GM21360 (cell line): ENCODE measurements around the gene ARHGAP10.

Experiments used
- ATAC-seq: cut with Tn5 transposase; IDR thresholded peaks from one replicate; pipeline ENCODE4 v1.9.1; 2021; ENCODE audit warnings: mild to moderate bottlenecking, moderate library complexity; ENCODE audit not compliant: unreplicated experiment

ARHGAP10 gene

DNA sequence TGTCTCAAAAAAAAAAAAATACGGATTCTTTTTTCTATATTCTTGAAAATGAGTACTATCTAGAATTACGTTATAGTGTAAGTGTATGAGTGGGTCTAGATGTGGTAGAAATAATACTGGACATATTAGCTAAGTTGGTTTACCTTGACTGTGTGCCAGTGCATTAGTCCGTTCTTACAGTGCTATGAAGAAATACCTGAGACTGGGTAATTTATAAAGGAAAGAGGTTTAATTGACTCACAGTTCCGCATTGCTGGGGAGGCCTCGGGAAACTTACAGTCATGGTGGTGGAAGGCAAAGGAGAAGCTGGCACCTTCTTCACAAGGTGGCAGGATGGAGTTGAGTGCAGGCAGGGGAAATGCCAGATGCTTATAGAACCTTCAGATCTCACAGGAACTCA is 92.4 kb downstream of the ARHGAP10 start:
- ATAC-seq = no peak

DNA sequence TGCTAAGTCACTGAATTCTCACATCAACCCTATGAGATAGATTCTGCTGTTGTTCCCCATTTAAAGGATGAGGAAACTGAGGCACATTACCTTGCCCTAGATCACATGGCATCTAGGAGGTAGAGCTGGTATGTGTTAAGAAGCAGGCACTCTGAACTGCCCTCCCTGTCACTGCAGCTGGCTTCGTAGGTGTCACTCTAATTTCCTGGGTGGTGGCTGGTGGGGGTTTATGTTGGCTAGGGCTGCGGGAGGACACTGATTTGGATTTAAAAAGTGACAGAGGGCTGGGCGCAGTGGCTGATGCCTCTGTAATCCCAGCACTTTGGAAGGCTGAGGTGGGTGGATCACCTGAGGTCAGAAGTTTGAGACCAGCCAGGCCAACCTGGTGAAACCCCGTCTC is 93.0 kb downstream of the ARHGAP10 start:
- ATAC-seq = no peak

DNA sequence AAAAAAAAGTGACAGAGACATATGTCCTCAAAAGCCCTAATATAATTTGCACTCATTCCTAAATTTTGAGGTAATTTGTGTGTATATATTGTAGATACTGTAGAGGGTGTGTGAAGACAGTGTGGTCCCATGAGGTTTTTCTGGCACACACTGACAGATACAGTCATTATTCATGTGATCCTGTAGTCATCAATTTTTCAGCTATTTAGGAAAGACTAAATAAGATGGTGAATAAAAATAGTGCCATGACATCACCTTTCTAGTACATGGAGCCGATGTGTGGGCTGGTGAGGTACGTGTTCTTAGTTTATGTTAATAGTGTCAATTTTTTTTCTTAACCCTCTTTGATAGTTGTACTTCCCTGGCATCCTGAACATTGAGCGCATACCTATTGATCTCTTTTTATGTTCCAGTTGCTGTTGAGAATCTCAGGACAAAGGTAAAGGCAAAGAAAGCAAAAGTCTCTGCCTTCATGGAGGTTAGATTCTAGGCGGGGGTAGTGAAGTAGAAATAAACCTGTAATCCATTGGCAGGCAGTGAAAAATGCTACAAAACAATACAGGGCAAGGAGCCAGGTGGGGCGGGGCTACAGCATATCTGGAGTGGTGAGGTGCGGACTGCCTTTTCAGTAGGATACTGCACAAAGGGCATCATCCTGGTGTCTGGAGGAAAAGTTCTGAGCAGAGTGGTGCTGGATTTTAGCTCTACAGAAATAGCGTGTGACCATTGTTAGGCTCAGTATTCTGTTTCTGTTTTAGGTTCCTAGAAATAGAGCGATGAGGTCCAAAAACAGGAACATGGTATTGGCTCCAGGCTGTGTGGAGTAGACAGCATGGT is 93.8 kb downstream of the ARHGAP10 start:
- ATAC-seq = no peak

DNA sequence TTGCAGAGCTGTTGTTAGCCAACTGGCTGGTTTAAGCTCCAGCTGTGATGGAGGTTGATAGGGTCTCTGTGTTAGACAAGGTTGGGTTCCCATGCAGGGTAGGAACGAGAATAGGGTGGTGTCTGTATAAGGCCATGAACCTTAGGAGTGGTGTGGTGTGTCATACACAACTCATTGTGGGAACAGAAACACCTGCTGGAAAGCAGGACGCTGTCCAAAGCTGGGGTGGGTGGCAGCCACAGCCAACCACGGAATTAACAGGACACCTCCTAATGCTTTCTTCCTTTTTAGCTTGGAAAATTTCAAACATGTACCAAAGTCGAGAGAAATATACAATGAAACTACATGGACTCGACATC is 94.4 kb downstream of the ARHGAP10 start:
- ATAC-seq = no peak

DNA sequence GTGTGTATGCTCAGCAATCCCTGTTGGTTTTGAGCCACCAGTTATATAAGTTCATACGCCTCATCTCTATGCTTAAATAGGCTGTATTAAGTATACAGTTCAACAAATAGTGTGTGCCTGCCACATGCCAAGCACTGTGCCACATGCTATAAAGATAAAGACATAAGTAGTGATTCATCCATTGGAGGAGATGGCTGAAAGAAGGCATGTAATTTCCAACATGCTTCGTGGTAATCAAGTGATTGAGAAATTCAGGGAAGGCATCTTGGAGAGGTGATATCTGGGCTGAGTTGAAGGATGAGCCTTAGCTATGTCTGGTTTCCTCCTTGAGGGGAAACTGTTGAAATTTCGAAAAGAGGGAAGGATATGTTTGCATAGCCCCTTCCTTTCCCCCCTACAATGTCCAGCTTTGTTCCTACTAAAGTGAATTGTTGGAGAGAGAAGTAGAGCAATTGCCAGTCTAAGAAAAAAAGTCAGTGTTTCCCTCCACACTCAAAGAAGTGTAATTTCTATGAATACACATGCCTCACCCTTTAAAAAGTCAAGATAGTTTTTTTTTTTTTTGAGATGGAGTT is 96.5 kb downstream of the ARHGAP10 start:
- no peak for ATAC-seq

DNA sequence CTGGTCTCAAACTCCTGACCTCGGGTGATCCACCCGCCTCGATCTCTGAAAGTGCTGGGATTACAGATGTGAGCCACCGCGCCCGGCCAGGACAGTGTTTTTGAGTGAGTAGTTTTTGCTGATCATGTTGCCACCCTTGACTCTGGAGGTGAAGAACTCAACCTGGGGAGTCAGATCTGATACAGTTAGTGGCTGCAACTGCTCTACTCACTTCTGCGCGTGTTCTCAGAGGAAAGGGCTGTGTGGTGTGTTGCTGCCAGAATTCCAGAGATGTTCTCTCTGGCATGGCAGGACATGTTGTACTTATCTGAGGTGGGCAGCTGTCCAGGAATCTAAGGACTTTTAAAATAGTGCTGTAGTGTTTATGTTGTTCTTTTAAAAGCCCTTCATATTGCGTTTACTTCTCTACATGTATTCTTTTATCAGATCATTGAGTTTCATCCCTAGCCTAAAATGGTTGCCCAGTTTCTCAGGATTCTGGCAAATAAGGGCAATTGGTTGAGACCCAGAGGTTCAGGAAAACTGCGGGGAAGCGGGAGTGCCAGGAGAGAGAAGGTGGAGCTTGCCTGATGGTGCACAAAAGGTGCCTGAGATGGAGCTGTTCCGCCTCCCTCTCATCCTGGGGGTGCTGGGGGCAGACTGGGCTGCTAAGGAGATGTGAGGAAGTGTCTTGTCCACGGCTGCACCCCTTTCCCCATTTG is 97.7 kb downstream of the ARHGAP10 start:
- ATAC-seq = no peak

DNA sequence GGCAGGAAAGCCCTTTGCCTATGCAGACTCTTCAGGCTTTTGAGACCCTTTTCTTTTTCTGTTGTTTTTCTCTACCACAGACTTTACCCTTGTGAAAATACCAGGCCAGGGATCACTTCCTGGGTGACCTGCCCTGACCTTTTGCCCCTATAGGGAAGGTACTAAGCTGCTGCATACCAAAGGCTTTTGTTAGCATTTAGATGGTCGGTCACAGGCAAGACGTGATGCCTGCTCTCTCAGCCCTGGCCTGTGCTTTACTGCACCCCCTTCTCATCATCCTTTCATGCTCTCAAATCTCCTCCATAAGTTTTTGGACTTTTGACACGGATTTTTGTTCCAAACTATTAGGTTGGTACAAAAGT is 98.2 kb downstream of the ARHGAP10 start:
- no peak for ATAC-seq

DNA sequence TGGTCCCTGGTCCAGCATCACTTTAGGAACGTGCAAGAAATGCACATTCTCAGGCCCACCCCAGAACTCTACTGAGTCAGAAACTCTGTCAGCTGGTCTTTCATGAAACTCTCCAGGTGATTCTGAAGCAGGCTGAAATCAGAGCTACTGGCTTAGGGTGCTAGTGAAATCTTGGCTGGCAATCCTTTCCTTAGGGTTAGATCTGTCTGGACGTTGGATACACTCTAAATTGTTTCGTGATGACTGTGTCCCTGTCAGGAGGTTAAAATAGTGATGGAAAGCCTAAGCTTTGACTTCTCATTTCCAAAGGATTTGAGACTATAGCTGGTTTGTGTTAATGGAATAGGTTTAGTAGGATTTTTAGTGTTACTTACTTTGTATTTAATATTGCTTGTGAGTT is 99.1 kb downstream of the ARHGAP10 start:
- ATAC-seq = no peak

DNA sequence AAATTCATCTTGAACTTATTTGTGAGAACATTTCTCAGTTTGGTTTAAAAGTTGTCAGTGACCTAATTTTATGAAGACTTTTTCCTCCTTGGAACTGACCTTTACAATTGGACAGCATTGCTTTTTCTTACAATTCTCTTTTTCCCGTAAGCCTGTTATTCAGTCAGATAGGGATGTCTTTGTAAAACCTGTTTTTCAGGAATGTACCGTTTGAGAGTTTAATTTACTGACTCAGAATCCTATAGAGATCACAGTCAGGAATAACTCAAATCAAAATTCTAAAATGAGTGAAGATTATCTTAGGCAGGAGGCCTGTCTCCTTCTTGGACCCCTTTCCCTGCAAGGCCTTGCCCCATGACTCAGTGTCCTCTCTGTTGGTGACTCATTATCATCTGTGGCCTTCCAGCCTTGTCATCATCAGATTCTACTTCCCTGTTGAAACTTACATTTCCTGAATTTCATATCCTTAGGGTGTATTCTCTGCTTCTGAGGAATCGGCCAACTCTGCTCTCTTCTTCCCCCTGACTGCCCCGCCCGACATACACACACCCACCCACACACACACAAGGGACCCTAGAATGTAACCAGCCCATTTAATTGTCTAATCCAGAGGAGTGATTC is 99.8 kb downstream of the ARHGAP10 start:
- no peak for ATAC-seq

DNA sequence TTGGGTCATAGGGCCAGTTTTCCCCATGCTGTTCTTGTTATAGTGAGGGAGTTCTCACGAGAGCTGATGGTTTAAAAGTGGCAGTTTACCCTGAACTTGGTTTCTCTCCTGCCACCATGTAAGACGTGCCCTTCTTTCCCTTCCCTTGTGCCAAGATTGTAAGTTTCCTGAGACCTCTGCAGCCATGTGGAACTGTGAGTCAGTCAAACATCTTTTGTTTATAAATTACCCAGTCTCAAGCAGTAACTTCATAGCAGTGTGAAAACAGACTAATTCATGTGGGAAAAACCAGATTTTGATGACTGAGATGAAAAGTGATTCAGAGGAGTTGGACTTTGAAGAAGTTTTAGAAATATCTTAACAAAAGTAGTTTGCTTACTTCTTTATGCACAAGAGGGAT is 101.4 kb downstream of the ARHGAP10 start:
- no peak for ATAC-seq

DNA sequence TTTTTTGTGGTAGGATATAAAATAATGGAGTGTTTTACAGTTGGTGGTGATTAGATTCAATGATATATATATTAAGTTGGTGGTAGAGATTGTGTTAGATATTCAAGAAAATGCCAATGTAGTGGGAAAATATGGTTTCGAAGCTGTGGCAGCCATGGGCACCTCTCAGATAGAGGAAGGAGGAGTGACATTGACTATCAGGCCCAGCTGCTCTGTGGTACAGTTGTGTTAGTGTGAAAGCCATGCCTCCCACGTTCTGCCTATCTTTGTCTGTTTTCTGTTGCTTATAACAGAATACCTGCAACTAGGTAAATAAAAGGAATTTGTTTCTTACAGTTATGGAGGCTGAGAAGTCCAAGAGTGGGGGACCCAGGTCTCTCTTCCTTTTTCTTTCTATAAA is 101.9 kb downstream of the ARHGAP10 start:
- ATAC-seq = no peak

DNA sequence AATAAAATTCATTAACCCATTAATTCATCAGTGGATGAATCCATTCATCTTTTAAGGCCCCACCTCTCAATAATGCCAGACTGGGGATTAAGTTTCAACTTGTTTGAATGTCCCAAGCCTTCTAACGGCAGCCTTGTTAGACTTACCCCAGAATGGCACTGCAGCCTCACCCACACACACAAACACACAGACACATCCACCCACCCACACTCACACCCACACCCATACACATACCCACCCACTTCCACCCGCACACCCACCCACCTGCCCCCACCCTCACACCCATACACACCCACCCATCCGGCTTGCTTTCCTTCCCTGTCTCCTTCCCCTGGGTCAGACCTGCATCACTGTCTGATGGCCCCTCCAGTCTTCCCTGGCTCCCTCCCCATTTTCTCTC is 102.6 kb downstream of the ARHGAP10 start:
- no peak for ATAC-seq

DNA sequence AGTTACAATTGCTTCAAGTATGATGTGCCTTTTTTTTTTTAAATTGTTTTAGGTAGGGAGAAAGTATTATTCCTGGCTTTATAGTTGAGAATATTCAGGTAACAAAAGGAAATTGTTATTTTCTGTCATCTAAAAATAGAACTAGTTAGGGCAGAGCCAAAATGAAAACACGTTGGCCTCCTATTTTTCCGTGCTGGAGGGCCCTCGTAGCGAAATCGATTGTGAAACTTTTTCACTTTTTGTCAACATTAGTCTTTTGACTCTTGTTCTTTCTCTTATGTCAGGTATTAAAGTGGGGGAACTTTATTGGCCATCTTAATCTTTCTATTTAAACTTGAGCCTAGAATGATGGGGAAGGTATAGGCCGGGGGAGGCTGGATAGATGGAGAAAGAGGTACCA is 104.9 kb downstream of the ARHGAP10 start:
- no peak for ATAC-seq

DNA sequence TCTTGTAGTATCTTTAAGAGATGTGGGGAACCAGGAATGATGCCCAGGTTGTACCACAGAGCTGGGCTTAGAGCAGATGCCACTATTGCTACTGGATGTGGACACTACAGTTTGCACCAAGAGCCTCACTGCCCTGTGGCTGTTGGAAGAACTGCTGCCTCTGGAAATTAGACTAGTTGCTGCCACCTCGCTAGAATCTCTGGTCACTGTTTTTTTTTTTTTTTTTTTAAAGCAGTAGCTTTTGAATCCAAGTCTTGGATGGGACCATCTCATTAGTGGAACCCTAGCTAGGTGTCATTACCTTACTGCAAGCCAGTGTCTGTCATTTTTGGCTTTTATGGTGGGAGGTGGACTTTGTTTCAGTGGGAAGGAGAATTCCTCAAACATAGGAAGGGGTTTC is 105.5 kb downstream of the ARHGAP10 start:
- no peak for ATAC-seq

DNA sequence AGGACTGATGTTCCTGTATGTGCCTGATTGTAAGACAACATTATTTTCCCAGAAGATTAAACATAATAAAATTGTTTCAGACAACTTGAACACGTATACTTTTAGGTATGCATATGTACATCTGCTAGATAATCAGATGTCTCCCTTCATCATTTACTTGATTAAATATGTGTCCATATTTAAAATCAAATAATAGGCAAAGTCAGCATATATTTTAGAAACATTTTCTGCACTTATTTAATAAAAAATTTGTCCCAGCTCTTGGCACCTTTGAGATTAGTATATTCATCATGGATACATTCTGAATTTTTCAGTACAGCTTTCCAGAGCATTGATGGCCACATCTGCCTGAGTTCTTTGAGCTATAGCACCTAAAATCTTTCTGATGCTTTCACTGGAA is 106.0 kb downstream of the ARHGAP10 start:
- ATAC-seq = no peak

DNA sequence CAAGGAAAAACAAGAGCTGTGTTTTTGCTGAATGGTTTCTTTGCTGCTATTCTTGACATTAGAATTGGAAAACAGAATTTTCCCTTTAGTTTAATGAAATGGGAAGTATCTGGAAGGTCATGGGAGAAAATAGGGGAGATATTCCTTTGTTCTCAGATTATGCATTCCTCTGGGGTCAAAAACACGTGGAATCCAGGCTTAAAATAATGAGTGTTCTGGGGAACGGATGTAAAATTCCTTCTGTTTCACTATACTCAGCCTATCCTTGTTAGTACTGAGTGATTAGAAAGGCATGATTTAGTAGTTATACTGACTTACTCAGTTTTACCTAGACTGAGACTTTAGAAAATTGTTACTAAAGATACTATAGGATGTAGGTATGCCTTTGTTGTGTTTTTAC is 107.3 kb downstream of the ARHGAP10 start:
- no peak for ATAC-seq

DNA sequence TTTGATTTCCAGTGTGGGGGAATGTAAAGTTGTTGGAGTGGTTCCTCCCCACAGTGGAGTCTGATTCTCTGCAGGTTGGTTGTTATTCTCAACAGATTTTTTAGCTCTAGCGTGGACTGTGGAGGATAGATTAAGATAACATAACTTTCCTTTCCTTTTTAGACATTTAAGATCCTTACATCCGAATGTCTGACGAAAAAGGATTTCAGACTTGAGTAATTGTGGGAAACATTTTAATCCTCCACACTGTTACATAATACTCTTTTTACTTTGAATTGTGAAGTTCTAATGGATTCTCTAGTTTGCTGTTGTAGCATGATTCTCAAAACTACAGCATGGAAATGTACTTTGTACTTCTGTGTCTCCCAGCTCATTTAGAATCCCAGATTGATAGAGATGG is 107.8 kb downstream of the ARHGAP10 start:
- no peak for ATAC-seq

DNA sequence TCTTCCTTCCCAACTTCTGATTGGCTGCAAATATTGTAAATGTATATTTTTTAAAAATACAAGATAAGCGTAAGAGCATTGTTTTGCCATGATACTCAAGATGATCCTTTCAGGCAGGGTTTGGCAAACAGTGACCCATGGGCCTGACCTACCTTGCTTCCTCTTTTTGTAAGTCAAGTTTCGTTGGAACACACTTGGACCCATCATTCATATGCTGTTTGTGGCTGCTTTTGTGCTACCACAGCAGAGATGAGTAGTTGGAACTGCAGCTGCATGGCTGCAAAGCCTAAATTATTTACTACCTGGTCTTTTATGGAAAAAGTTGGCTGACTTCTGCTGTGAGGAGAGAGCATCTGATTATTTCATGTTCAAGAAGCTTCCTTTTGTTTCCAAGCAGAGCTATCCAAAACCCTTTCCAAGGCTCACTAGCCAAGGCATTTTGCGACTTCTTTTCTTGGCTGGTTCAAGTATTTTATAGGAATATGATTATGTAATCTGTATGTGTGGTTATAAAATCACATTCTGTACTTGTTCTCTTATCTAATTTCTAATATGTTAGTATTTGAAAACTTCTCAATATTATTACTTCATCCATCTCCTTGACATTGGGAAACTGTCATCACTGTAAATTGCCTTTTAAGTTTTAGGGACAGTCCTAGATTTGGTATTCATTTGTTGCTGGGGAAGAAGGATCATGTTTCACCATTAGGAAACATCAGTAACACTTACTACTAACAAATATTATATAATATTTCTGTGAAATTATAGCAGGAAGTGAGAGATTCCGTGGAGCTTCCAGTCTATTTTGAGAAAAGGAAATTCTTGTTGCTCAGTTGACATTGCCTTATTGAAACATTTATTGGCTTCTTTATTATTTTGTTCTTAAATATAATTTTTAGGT is 109.2 kb downstream of the ARHGAP10 start:
- no peak for ATAC-seq

DNA sequence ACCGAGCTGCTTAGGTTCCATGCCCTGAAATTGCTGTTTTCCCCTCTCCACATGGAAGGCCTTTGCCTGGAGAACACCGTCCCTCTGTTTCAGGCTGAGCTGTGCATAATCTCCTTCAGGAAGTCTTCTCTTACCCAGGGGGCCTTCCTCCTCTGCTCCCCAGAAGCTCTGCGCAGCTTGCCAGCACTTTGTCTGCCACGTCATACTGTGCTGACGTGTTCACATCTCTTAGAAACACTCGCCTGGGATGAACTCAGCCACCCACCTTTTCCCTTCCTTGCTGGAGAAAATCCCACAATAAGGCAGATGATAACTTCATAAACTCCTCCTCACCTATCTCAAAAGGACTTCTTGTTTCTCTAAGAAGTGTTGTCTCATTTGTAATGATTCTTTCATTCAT is 110.7 kb downstream of the ARHGAP10 start:
- ATAC-seq = no peak

DNA sequence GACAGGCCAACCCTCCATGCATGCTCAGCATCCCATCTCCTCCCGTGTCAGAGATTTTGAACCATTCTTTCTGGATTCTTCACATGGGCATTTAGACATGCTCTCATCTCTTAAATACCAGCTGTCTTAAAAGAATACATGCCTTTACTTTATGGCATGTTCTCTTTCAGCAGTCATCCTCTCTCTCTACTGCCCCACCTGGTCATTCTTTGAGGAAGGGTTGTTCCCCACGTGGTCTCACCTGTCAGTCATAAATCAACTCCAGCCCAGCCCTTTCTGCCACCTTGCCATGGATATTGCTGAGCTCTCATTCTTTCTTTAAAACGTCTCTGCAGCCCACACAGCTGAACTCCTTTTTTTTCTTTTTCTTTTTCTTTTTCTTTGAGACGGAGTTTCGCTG is 111.3 kb downstream of the ARHGAP10 start:
- ATAC-seq = no peak

DNA sequence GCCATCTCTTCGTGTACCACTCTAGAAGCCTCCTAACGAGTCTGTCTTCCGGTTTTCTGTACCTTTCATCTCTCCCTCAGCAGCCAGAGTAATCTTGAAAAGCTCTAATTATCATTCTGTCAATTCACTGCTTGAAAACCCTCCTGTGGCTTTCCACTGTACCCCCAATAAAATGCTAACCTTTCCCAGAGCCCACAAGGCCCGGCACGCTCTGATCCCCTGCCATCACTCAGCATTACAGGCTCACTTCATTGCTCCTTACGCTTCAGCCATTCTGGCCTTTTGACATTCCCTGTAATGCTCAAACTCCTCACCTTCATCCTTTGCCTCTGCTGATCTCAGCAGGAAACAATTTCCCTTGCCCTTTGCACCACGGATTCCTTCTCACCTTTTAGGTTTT is 112.9 kb downstream of the ARHGAP10 start:
- ATAC-seq = no peak
